Tibial artery (tissue), 4 donors: ENCODE results near the gene USB1.
A peak's percentile ranks its signal among the peaks of the same experiment; 100 is the strongest.

ENCODE experiments used
- DNase-seq, 2 donors: peaks; one replicate each; pipeline ENCODE4 v3.0.0-alpha.2; 2019
- H3K27ac ChIP-seq, 2 donors: fragments of 200-600 bp; sonication (generic) in 1 of 2; 1 replicate in 1 of 2; 2 replicates in 1 of 2; pipeline ENCODE4 v1.5.1; 2018 to 2019; ENCODE audit warnings: mild to moderate bottlenecking in 1 of 2
- H3K27me3 ChIP-seq, 2 donors: fragments of 200-600 bp; sonication (generic) in 1 of 2; one replicate each; pipeline versions ENCODE4 v1.5.1 to v1.6.0; 2016 to 2019
- H3K36me3 ChIP-seq, 3 donors: fragments of 200-600 bp; sonication (generic) in 2 of 3; one replicate each; pipeline ENCODE4 v1.5.1; 2016 to 2019; ENCODE audit warnings: mild to moderate bottlenecking in 2 of 3
- H3K4me1 ChIP-seq, 4 donors: fragments of 200-600 bp; sonication (generic) in 2 of 4; 1 replicate in 3 of 4; 2 replicates in 1 of 4; pipeline ENCODE4 v1.5.1; 2016 to 2019
- H3K4me3 ChIP-seq, 2 donors: fragments of 200-600 bp; sonication (generic) in 1 of 2; 1 replicate in 1 of 2; 2 replicates in 1 of 2; pipeline ENCODE4 v1.5.1; 2018 to 2019; ENCODE audit warnings: mild to moderate bottlenecking in 2 of 2
- H3K9me3 ChIP-seq, 3 donors: fragments of 200-600 bp; sonication (generic) in 1 of 3; one replicate each; pipeline ENCODE4 v1.5.1; 2016 to 2019
- CTCF ChIP-seq, 2 experiments: fragments of 200-600 bp in 1 of 2; fragments of 450-650 bp in 1 of 2; IDR thresholded peaks; one replicate each; pipeline ENCODE4 v1.5.1; 2017 to 2019; ENCODE audit warnings: antibody characterized with exemption in 2 of 2, mild to moderate bottlenecking in 1 of 2, moderate library complexity in 1 of 2
- intact Hi-C: fragments of 100-400 bp; cut with DNase I; formaldehyde crosslinking; loops from one replicate; pipeline ENCODE4 v1.15.0; 2023; ENCODE audit warnings: low total_unique reads

USB1 gene

GRCh38 chr16:57992084-57992483, 9.1 kb upstream of the USB1 start:
- TF ChIP-seq CTCF (IDR thresholded peaks at IDR 0.05), result no peak
- DNase-seq, result no peak
- H3K27me3 ChIP-seq, result no peaks in the 10 kb centered on the region
- intact Hi-C loops, result loop anchor here (10.0 kb wide), 1 partner anchor 237 kb away; no protein-coding TSS in a partner anchor
- H3K36me3 ChIP-seq, result peaks cover 16 to 38% (median 37%) of the 10 kb centered on the region in 3 donors
- H3K9me3 ChIP-seq, result no peaks in the 10 kb centered on the region
- no peak overlapping the region for H3K4me3 ChIP-seq
- H3K4me1 ChIP-seq, result peaks cover 0 to 12% (median 2%) of the 10 kb centered on the region in 4 donors
- no peak overlapping the region for H3K27ac ChIP-seq

GRCh38 chr16:57993438-57993837, 7.8 kb upstream of the USB1 start:
- DNase-seq, result no peak
- peaks cover 0 to 22% (median 3%) of the 10 kb centered on the region in 4 donors for H3K4me1 ChIP-seq
- intact Hi-C loops, result loop anchor here (10.0 kb wide), 1 partner anchor 239 kb away; no protein-coding TSS in a partner anchor
- H3K36me3 ChIP-seq, result peaks cover 25 to 51% (median 47%) of the 10 kb centered on the region in 3 donors
- H3K27me3 ChIP-seq, result no peaks in the 10 kb centered on the region
- H3K4me3 ChIP-seq, result no peak overlapping the region
- TF ChIP-seq CTCF (IDR thresholded peaks at IDR 0.05), result no peak
- H3K9me3 ChIP-seq, result no peaks in the 10 kb centered on the region
- no peak overlapping the region for H3K27ac ChIP-seq

- Histone ChIP-seq H3K27me3 (no peaks in the 10 kb centered on the region), H3K9me3 (no peaks in the 10 kb centered on the region), H3K4me1 (peaks cover 0 to 23% (median 8%) of the 10 kb centered on the region in 4 donors), H3K27ac (no peak overlapping the region), H3K36me3 (peaks cover 25 to 51% (median 47%) of the 10 kb centered on the region in 3 donors), H3K4me3 (no peak overlapping the region)
- intact Hi-C loops, result loop anchor here (10.0 kb wide), 1 partner anchor 239 kb away; no protein-coding TSS in a partner anchor
- TF ChIP-seq CTCF (IDR thresholded peaks at IDR 0.05), result no peak
- DNase-seq, result no peak
Observed at GRCh38 chr16:57993897-57994296, 7.3 kb upstream of the USB1 start.

- H3K4me1 ChIP-seq, result peaks cover 0 to 27% (median 12%) of the 10 kb centered on the region in 4 donors
- H3K36me3 ChIP-seq, result peaks cover 25 to 51% (median 47%) of the 10 kb centered on the region in 3 donors
- no peak for DNase-seq
- no peaks in the 10 kb centered on the region for H3K9me3 ChIP-seq
- H3K4me3 ChIP-seq, result no peak overlapping the region
- no peaks in the 10 kb centered on the region for H3K27me3 ChIP-seq
- no peak for TF ChIP-seq CTCF (IDR thresholded peaks at IDR 0.05)
- H3K27ac ChIP-seq, result no peak overlapping the region
- intact Hi-C loops, result loop anchor here (10.0 kb wide), 1 partner anchor 240 kb away; no protein-coding TSS in a partner anchor
Observed at GRCh38 chr16:57994361-57994760, 6.8 kb upstream of the USB1 start.

- peaks cover 0 to 31% (median 17%) of the 10 kb centered on the region in 4 donors for H3K4me1 ChIP-seq
- no peak overlapping the region for H3K27ac ChIP-seq
- no peaks in the 10 kb centered on the region for H3K9me3 ChIP-seq
- DNase-seq, result peak in 1 of 2 donors; percentile 59
- no peak overlapping the region for H3K4me3 ChIP-seq
- no peaks in the 10 kb centered on the region for H3K27me3 ChIP-seq
- peaks cover 25 to 51% (median 47%) of the 10 kb centered on the region in 3 donors for H3K36me3 ChIP-seq
- intact Hi-C loops, result loop anchor here (10.0 kb wide), 1 partner anchor 240 kb away; no protein-coding TSS in a partner anchor
- no peak for TF ChIP-seq CTCF (IDR thresholded peaks at IDR 0.05)
Observed at GRCh38 chr16:57994778-57995177, 6.4 kb upstream of the USB1 start.
